GM12873 (cell line): ENCODE measurements around the gene SPEM3.
"Not testable (repeated sequence)": the region's sequence is repeated elsewhere in the genome, so short reads cannot be mapped to it uniquely, and the experiment has no call there.

Source experiments
- CTCF ChIP-seq: IDR thresholded peaks from 2 replicates; pipeline ENCODE4 v1.5.1; 2012; ENCODE audit warnings: low read depth, mild to moderate bottlenecking, moderate library complexity, low read length, control low read depth; ENCODE audit not compliant: insufficient read depth; ENCODE audit errors: missing control alignments

The SPEM3 gene

GRCh38 chr17:7480089-7480384 is 51.4 kb downstream of the SPEM3 start:
- TF ChIP-seq CTCF, result no peak

GRCh38 chr17:7481275-7481674 is 52.6 kb downstream of the SPEM3 start, which contains the start of gene SLC35G6:
SLC35G6 (plus strand) TSS chr17:7481446; CDS start chr17:7481517, 71 bp downstream.
- not testable (repeated sequence) for TF ChIP-seq CTCF
